Prostate gland (tissue), 2 donors: ENCODE results near the gene ECHS1.

Experiments
- POLR2A ChIP-seq: fragments of 450-650 bp; IDR thresholded peaks from one replicate; pipeline ENCODE4 v1.6.1; 2016; ENCODE audit warnings: antibody characterized with exemption, mild to moderate bottlenecking
- POLR2AphosphoS5 ChIP-seq: sonication (generic); formaldehyde crosslinking; IDR thresholded peaks from one replicate; pipeline ENCODE4 v1.6.1; 2017; ENCODE audit warnings: antibody characterized with exemption
- TF ChIP-seq, protein P1 (sequence below), 4 experiments: fragments of 200-600 bp in 2 of 4; fragments of 450-650 bp in 2 of 4; sonication (generic) in 2 of 4; IDR thresholded peaks; 1 replicate in 3 of 4; 2 replicates in 1 of 4; pipeline ENCODE4 v1.5.1; 2016 to 2019; ENCODE audit warnings: antibody characterized with exemption in 4 of 4, mild to moderate bottlenecking in 2 of 4, moderate library complexity in 2 of 4

DNA sequence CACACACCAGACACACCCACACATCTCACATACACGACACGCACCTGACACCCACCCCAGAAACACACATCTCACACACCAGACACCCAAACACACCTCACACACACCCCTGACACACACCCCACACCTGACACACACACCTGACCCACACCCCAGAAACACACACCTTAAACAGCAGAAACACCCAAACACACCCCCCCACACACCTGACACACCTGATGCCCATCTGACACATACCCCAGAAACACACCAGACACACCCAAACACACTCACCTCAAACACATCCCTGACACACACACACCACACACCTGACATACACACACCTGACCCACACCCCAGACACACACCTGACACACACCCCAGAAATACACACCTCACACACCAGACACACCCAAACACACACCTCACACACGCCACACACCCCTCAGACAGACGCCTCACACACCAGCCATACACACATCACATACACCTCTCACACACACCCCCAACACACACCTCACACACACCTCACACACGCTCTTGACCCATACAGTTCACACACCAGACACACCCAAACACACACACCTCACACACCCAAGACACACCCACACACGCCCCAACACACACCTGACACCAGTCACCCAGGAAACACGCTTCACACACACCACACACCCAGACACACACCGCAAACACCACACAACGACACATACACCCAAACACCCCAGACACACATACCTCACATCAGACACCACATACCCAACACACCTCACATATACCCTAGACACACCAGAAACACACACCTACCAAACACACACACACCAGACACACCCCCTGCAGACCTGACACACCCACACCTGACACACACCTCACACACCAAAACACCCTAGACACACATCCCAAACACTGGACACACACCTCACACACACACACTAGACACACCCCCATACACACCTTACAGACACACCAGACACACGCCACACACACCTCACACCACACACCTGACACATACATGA lies 34.8 kb downstream of the ECHS1 start:
- TF ChIP-seq, protein P1, sequence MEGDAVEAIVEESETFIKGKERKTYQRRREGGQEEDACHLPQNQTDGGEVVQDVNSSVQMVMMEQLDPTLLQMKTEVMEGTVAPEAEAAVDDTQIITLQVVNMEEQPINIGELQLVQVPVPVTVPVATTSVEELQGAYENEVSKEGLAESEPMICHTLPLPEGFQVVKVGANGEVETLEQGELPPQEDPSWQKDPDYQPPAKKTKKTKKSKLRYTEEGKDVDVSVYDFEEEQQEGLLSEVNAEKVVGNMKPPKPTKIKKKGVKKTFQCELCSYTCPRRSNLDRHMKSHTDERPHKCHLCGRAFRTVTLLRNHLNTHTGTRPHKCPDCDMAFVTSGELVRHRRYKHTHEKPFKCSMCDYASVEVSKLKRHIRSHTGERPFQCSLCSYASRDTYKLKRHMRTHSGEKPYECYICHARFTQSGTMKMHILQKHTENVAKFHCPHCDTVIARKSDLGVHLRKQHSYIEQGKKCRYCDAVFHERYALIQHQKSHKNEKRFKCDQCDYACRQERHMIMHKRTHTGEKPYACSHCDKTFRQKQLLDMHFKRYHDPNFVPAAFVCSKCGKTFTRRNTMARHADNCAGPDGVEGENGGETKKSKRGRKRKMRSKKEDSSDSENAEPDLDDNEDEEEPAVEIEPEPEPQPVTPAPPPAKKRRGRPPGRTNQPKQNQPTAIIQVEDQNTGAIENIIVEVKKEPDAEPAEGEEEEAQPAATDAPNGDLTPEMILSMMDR (IDR thresholded peaks at IDR 0.05) = no peak
- TF ChIP-seq POLR2A (no peak), POLR2AphosphoS5 (no peak)
